DMS79 (cell line): Measurements from ENCODE around the gene TREM1.

Experiments used
- DNase-seq: peaks from one replicate; lab custom pipeline; 2025; lab: John Stamatoyannopoulos, UW

Gene TREM1

DNA sequence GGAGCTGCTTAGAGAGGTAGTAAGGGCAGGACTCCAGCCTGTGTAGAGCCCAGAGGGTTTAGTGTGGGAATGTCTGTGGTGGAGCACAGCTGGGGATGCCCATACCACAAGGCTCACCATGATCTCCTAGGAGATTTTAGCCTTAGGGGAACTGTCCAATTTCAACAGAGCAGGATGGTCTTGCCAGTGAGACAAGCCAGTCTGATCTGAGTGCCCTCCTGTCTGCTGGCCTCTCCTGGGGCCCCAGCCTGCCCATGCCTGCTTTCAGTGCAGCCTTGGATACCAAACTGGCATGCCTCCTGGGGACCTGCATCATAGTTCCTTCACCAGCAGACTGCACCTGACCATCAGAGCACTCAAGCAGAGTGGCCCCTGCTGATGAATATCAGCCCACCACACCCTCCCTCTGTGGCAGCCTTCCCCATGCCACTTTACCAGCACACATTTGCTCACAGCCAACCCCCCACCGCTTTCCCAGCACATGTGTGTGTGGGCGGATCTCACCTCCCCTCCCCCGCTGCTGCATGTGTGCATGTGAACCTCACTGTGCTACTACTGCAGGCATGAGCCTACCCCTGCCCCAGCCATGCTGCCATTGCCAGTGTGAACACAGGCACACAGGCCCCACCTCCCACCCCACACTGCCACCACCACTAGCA lies 7.9 kb upstream of the TREM1 start:
- DNase-seq = no peak

DNA sequence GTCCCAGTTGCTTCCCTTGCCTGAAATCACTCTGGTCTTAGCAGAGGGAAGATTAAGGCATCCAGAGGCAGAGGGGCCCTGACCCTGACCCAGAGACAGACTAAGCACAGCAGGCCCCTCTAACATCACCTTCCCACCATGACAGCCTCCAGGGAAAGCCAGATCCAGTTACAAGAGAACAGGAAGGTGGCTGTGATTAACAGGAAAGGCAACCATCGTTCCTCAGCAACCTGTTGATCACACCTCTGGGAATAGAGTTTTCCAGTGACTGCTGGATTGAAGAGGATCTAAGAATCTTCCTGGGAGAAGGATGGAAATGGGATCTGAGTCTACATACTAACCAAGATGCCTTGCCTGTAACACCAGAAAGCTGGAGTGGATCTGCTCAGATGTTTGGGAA lies 5.2 kb upstream of the TREM1 start:
- no peak for DNase-seq

DNA sequence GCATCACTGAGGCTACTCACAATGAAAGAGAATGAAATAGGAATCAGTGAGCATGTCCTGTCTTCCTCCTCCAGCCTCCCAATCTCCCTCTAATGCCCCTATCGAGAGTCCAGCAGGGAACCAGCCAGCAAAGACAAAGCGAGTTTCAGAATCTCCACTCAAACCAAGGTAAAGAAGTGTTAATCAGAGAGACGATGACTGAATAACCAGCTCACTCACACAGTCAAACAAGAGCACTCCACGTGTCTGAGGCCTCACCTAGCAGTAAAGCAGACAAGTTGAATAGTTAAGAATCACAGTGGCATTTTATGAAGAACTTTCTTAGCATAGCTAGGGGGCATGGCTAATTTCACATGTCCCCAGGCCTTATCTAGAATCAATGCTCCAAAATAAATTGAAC lies 3.3 kb upstream of the TREM1 start:
- DNase-seq = no peak

DNA sequence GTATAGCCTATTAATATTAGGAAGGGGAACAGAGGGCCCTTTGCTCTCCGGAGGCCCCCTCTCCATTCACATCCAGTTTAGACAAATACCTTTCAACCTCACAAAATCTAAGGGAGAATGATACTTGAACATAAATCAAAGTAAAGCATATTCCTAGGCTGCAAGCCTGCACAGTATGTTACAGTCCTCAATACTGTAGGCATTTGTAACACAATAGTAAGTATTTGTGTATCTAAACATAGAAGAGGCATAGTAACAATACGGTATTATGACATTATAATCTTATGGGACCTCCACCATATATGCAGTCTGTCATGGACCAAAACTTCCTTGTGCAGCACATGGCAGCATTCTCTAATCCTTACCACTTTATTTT lies 2.3 kb upstream of the TREM1 start:
- peak; percentile 79 for DNase-seq

DNA sequence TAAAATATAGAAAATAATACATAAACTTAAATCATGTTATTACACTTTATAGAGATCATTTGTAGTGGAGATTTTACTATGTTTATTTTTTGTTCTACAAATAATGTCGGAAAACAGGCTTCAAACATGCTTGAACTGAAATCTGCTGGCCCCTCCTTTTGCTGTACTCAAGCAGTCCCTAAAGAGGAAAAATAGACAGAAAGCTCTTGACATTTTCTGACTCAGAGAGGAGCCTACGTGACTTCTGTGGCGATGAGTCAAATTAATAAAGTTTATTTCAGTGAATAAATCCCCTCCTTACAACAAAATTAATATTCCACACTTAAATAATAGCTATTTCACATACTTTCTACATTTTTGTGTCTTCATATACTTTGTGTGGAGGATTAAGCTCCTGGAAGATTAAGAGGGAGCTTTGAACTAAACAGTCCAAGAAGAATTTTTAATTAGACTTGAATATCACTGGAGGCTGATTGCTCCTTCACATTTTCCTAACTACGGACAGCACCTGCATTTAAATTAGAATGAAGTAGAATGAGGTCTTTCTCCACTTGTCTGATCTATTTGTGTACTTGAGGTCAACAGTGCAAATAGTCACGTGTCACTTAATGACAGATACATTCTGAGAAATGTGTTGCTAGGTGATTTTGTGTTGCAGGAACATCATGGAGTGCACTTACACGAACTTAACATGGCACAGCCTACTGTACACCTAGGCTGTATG lies 1.7 kb upstream of the TREM1 start:
- peak; percentile 98 for DNase-seq

DNA sequence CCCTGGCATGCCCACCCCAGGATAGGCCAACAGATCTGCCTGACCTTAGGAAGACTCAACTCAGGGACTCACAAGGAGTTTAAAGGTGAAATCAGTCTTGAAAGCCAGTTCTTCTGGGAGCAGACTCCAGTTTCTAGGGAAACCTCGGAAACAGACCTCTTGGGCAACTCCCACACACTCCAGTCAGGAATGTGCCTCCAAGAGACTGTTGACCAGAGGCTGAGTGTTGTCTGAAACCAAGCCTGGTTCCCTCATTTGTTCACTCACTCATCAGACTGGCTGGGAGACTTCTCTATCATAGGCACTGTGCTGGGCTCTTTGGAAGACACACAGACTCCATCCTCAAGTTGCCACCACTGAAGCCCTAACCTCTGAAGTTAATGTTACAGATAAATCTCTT lies 1.8 kb downstream of the TREM1 start:
- DNase-seq = peak; percentile 23

DNA sequence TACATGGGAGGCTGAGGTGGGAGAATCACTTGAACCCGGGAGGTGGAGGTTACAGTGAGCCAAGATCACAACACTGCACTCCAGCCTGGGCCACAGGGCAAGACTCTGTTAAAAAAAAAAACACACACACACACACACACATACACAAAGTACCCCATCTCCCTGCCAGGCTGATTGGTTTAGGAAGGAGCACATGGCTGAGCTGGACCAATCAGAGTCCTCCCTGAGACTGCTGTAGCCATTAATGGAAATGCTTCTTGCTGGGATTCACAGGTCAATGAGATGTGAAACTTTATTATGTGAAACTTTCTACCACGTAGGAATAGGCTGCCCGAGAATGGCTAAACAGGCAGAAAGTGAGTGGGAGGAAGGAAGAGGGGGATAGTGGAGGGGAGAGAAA lies 2.9 kb downstream of the TREM1 start:
- DNase-seq = no peak

DNA sequence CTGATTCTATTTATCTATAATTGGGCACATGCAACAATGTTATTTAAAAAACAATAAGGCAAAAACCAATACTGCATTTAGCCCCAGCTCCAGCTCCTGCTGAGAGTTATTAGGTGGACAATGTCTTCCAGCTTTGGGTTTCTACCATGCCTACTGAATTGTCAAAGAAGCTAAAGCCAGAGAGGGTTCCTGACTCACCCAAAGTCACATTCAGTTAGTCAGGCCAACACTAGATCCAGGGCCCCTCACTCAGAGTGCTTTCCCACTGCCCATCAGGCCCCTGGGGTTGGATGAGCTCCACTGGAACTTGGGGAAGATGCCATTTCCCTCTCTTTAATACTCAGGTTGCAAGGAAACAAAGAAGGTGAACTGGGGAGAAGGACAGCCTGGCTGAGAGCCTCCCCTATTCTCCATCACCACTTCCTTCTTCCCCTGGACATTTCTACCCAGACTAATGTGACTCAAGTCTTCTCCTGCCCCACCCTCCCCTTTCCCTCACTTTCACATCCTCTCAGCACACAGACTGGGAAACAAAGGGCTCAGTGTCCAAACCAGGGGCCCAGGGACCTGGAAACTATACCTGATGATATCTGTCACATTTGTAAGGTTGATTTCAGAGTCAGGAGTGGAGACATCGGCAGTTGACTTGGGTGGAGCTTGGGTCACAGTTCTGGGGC lies 6.0 kb downstream of the TREM1 start:
- no peak for DNase-seq

DNA sequence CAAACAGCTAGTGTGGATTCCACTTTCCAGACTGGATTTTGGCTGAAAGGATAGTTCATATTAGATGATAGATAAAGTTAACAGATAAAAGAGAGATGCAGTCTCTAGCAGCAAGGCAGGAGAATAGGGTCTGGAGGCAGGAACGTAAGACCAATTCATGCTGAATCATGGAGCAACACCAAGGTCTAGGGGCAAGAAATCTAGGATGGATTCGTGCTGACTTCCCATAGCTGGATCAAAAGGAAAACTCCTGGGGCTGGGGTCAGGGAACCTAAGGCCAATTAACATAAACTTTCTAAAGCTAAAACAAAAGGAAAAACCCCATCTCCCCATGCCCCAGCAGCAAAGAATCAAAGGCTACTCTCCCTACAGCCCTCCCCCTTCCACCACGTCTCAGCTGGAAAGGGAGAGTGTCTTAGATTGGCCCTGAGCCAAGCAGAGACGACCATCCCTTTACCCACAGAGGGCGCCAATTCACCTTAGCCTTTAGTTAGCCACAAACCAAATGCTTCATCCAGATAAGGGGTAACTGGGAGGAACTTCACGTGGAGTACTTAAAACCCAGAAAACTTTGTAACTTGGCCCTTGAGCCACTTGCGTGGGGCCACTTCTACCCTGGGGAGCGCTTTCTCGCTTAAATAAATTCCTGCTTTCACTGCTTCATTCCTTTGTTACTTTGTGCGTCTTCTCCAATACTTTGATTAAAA lies 7.6 kb downstream of the TREM1 start:
- peak; percentile 61 for DNase-seq

DNA sequence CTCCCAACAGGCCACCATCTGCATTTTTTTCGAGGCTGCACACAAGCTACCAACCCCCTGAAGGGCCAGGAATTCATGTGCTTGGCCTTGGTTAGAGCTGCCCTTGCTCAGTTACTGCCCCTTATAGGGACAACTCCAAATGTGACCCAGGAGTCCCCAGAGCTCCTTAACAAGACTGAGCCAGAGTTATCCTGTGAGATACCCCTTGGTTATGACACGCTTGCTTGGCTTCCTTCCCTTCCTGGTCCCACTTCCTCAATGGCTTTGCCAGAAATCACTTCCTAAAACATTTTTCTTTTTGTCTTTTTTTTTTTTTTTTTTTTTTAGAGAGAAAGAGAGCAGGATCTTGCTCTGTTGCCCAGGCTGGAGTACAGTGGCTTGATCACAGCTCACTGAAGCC lies 8.9 kb downstream of the TREM1 start:
- DNase-seq = no peak

DNA sequence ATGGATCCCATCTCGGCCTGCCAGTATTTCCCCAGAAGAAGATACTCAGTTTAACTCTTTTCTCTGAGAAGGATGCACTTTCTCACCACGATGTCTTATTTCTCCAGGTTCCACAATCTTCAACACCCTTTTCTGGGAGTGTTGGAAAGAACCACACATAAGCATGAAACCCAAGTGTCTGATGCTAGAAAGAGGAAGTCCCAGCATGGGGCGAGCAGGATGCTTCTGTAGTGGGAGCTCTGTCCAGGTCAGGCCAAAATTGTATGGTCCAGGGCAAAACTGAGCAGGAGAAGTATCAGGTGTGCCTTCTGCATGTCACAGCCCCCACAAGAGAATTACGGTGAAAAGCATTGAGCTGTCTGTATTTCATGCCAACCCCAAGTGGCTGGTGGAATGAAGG lies 11.0 kb downstream of the TREM1 start:
- no peak for DNase-seq

DNA sequence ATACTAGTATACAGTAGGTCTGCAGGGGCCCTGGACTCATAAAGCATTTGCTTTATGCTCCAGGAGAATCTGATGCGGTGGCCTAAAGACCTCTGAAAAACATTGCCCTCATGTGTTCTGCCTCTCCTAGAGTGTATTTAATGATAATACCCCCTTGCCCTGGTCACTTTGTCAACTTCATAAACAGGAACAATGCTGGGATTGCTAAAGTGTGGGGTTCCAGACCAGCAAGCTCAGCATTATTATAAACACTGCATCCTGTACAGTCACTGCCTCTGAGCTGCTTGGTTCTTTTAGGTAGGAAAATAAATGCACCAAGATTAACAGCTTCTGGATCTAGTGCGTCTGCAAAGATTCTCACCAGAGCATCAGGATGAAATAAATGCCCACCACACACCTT lies 12.2 kb downstream of the TREM1 start:
- no peak for DNase-seq

DNA sequence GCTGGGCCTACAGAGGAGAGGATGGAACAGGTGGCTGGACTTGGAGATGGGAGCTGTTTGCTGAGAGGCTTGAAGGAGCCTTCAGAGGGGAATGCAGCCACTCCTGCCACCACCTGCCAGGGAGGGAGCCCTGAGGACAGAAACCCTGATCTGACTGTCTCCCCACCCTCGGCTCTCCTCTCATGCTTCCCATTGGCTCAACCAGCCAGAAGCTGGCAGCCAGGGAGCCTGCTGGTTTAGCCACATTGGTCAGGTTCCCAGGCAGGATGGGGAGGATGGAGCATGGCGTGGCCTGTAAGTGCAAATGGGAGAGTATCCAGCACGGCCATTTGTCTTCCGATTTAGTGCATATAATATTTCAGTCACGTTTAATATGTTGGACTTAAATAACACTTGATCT lies 12.8 kb downstream of the TREM1 start:
- DNase-seq = peak; percentile 86

DNA sequence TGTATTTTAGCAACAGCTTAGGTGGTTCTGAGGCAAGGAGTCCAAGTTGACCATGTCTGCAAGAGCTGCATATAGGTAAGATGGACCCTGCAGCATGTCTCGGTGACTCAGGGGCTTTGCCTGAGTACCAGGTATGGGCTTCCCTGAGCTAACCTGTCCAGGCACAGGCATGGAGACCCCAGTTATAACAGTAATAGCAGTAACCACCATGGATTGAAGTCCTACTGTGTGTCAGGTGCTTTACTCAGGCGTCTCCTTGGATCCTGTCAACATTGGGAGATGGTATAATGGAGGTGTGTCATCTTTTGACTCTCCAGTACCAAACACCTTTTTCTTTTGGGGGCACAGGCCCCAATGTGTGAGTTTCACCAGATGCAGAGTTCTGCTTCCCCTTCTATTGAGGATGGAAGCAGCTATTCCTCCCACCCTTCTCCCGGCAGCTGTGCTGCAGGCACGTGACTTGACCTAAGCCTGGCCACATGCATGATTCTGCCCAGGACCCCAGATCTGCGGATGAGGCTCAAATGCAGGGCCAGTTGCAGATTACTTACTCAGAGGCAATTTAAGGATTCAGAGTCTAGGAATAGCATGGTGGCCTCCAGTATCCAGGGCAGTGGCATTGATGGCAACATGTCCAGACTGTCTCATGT lies 13.8 kb downstream of the TREM1 start:
- no peak for DNase-seq

DNA sequence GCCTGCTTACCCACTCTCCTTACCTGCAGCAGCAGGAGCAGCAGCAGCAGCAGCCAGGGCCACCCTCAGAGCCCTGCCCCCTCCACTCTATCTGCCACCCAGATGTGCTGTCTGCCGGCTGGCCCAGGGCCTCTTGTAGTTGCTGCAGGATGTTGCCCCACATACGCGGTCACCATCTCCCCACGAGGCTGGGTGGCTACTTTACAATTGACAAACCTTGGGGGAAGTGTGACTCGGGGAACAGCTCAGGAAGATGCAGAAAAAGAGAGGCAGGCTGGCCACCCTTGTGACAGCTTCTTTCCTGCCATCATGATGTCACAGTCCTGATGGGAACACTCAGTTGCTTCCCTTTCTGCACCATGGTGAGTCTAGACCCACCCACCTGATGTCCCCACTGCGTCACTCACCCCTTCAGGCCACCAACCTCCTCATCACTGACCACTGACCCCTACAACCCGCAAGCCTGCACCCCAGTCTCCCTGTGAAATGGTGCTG lies 14.5 kb downstream of the TREM1 start:
- no peak for DNase-seq

DNA sequence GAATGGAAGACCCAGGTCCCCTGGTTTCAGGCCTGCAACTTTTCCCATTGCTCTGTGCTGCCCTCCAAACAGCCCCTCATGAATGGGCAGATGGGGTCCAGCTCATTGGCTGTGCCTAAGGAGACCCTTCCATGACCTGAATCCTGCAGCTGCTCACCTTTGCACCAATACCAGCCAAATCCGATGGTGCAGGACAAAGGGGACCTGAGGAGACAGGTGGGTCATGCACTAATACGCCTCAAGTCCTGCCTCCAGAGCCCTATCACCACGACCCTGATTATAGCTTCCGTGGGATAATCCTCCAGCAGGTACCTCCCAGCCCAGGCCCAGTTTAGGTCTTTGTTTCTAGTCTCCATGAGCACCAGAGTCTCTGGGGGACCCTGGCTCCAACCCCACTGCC lies 16.8 kb downstream of the TREM1 start:
- DNase-seq = no peak

DNA sequence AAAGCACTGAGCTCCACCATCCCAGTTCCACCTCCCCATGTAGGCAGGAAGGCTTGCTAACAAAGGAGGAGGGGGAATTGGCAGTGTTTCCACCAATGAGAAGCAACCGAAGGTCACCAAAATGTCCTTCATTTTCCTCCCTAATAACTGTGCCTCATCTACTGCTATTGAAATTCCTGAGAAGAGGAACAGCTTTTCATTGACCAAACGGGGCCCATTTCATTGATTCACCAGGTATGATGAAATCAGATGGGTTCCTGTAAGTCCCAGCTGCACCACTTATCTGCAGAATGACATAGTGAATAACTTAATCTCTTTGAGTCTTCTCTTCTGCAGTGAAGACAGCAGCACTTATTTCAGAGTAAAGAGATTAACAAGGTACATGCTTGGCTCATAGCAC lies 17.3 kb downstream of the TREM1 start:
- DNase-seq = no peak

DNA sequence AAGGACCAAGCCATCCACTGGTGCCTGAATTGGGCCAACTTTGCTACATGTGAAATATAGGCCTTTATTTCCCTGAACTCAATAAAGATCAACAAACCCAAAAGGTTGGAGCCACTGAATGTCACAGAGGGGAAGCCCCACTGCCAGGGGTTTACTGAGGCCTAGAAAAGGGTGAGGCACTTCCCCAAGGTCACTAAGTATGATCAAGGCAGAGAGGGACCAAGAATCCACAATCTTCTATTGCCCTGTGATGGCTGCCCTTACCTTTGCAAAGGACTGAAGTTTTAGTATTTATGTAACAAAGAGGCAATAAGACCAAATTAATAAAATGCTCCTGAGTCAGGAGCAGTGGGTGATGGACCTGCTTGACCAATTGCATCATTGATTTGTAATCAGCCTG lies 18.0 kb downstream of the TREM1 start:
- no peak for DNase-seq

DNA sequence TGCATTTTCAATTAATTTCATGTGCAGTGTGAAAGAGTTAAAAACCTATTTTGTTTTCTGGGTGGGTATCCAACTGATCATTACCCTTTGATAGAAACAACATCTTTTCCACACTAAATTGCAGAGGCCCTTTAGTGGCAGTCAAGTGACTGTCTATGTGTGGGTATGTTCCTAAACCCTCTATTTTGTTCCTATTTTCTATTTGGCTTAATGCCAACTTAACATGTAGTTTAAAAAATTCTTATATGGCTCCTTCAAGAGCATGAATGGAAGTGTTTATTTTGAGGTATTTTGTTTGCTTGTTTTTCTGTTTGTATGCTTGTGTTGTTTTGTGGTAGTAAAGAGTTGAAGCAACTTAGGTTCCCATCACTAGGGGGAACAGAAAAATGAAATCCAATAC lies 19.9 kb downstream of the TREM1 start:
- no peak for DNase-seq

DNA sequence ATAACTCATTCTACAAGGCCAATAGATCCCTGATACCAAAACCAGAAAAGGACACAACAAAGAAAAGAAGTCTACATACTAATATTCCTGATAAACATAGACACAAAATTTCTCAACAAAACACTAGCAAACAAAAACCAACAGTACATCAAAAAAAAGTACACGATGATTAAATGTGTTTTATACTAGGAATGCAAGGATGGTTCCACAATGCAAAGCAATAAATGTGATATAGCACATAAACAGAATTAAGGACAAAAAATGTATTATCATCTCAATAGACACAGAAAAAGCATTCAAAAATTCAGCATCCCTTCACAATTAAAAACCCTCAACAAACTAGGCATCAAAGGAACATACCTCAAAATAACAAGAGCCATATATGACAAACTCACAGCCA lies 23.2 kb downstream of the TREM1 start:
- no peak for DNase-seq

DNA sequence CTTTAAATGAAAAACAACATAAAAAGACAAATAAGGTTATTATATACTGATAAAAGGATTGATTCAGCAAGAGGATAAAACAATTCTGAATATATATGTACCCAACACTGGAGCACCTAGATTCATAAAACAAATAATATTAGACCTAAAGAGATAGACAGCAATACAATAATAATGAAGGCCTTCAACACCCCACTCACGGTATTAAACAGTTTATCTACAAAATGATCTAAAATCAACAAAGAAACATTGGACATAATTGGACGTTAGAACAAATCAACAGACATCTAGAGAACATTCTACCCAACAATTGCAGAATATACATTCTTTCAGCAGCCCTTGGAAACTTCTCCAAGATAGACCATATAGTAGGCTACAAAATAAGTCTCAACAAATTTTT lies 24.1 kb downstream of the TREM1 start:
- DNase-seq = no peak

DNA sequence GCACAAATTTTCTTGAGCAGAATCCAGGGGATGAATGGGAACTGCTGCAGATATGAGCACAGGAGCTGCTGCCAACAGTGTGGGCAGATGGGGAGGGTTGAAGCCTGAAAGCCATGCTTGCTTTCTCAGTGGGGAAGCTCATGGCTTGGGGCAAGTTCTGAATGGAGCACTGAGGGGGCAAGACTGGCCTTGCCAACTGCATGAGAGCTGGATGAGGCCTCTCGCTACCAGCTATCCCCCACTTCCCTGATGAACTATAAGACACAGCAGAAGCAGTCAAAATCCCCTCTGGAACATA lies 28.3 kb downstream of the TREM1 start:
- no peak for DNase-seq
